ENCODE data around the gene CETP.
A peak's percentile ranks its signal among the peaks of the same experiment; 100 is the strongest.

CETP gene

GRCh38 chr16:56916571-56917403 lies 45.0 kb upstream of the CETP start:
- no peaks in the 10 kb centered on the region for H3K36me3 ChIP-seq (ENCODE audit: low read depth)
- DNase-seq (ENCODE audit: low spot score) (no peak), ATAC-seq (ENCODE audit: low read depth) (no peak)
- H3K4me3 ChIP-seq (ENCODE audit: severe bottlenecking): no peak overlapping the region
- H3K27ac ChIP-seq (ENCODE audit: poor library complexity, severe bottlenecking): no peak overlapping the region
- H3K27me3 ChIP-seq (ENCODE audit: insufficient read depth, poor library complexity, severe bottlenecking): no peaks in the 10 kb centered on the region
- no peak for TF ChIP-seq CTCF (IDR thresholded peaks at IDR 0.05; ENCODE audit: poor library complexity, severe bottlenecking)
- H3K9me3 ChIP-seq (ENCODE audit: severe bottlenecking): no peaks in the 10 kb centered on the region
- H3K4me1 ChIP-seq (ENCODE audit: insufficient read depth, poor library complexity, severe bottlenecking): peaks cover 18% of the 10 kb centered on the region

- ATAC-seq (ENCODE audit: low read depth): no peak
Observed at GRCh38 chr16:56918467-56919012, 43.2 kb upstream of the CETP start.

DNA sequence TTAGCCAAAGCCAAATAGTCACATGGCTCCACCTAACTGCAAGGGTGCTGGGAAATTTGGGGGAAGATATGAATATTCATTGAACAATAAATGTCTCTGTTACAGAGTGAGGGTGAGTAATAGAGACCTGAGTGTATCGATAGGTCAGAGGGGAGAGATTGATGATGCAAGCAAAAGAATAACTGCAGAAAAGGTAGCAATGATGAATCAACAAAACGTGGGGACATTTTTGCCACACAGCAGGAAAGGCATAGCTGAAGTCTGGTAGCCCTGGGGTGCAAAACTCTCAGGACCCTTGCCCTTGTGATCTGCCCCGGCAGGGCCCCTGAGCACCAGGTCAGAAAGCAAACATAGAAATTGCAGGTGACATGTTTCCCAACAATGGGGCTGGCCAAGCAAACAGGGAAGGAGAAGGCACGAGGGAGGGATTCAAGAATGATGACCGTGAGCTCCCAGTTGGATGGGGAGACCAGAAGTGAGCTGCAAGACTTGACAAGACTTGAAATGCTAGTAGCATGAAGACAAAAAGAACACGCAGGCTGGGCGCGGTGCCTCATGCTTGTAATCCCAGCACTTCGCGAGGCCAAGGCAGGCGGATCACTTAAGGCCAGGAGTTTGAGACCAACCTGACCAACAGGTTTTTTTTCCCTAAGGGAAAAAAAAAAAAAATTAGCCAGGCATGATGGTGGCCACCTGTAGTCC lies 42.5 kb upstream of the CETP start:
- Histone ChIP-seq H3K4me1 (ENCODE audit: insufficient read depth, poor library complexity, severe bottlenecking) (no peaks in the 10 kb centered on the region), H3K9me3 (ENCODE audit: severe bottlenecking) (no peaks in the 10 kb centered on the region), H3K36me3 (ENCODE audit: low read depth) (no peaks in the 10 kb centered on the region), H3K27ac (ENCODE audit: poor library complexity, severe bottlenecking) (no peak overlapping the region), H3K27me3 (ENCODE audit: insufficient read depth, poor library complexity, severe bottlenecking) (no peaks in the 10 kb centered on the region), H3K4me3 (ENCODE audit: severe bottlenecking) (no peak overlapping the region)
- DNase-seq (ENCODE audit: low spot score): no peak
- TF ChIP-seq CTCF (IDR thresholded peaks at IDR 0.05; ENCODE audit: poor library complexity, severe bottlenecking): no peak
- peak; percentile 21; the same call in 1 of the 3 replicates for ATAC-seq (ENCODE audit: low read depth)

More at GRCh38 chr16:56918467-56919012, 43.2 kb upstream of the CETP start:
- Histone ChIP-seq H3K27ac (ENCODE audit: poor library complexity, severe bottlenecking) (no peak overlapping the region), H3K36me3 (ENCODE audit: low read depth) (no peaks in the 10 kb centered on the region), H3K4me1 (ENCODE audit: insufficient read depth, poor library complexity, severe bottlenecking) (peaks cover under 1% of the 10 kb centered on the region), H3K4me3 (ENCODE audit: severe bottlenecking) (no peak overlapping the region), H3K27me3 (ENCODE audit: insufficient read depth, poor library complexity, severe bottlenecking) (no peaks in the 10 kb centered on the region), H3K9me3 (ENCODE audit: severe bottlenecking) (no peaks in the 10 kb centered on the region)
- no peak for TF ChIP-seq CTCF (IDR thresholded peaks at IDR 0.05; ENCODE audit: poor library complexity, severe bottlenecking)
- no peak for DNase-seq (ENCODE audit: low spot score)

- no peak for TF ChIP-seq CTCF (IDR thresholded peaks at IDR 0.05; ENCODE audit: poor library complexity, severe bottlenecking)
- ATAC-seq (ENCODE audit: low read depth): no peak
- no peaks in the 10 kb centered on the region for H3K36me3 ChIP-seq (ENCODE audit: low read depth)
- no peak overlapping the region for H3K4me3 ChIP-seq (ENCODE audit: severe bottlenecking)
- H3K4me1 ChIP-seq (ENCODE audit: insufficient read depth, poor library complexity, severe bottlenecking): no peaks in the 10 kb centered on the region
- no peaks in the 10 kb centered on the region for H3K9me3 ChIP-seq (ENCODE audit: severe bottlenecking)
- no peak overlapping the region for H3K27ac ChIP-seq (ENCODE audit: poor library complexity, severe bottlenecking)
- DNase-seq (ENCODE audit: low spot score): no peak
- no peaks in the 10 kb centered on the region for H3K27me3 ChIP-seq (ENCODE audit: insufficient read depth, poor library complexity, severe bottlenecking)
Observed at GRCh38 chr16:56921571-56921970, 40.2 kb upstream of the CETP start.

All from RWPE2 (cell line).